ENCODE measurements around the gene TRIM41.

Gene TRIM41

DNA sequence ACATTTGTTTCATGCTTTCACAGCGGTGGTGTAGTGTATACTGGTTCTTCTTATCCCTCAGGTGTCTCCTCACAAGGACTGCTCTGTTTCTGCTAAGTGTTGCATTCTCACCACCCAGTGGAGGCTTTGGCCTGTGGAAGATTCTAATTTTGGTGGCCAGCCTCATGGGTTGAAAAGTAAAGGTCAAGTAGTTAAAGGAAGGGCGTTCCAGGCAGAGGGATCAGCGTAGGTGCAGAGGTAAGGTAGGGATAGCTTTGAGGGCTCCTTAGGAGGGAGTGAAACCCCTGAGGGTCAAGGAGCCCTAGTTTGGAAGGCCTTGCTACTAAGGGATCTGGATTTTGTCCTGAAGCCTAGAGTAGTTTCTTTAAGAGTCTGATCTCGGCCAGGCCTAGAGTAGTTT is 25.2 kb downstream of the TRIM41 start:
- Histone ChIP-seq H3K4me3 (ENCODE audit: low read length) (peak overlapping the region; percentile 98), H3K27me3 (replicated peaks; ENCODE audit: control insufficient read depth, insufficient read depth, low read length) (no peaks in the 10 kb centered on the region), H3K9ac (ENCODE audit: low read length) (peak overlapping the region; percentile 99), H3K9me3 (ENCODE audit: control insufficient read depth, low read length) (no peaks in the 10 kb centered on the region), H3K36me3 (ENCODE audit: control insufficient read depth, insufficient read depth, low read length, severe bottlenecking) (peaks cover 18% of the 10 kb centered on the region), H3K4me1 (ENCODE audit: control insufficient read depth, insufficient read depth, low read length) (peaks cover 59% of the 10 kb centered on the region)
- no peak for DNase-seq (ENCODE audit: low read depth)

DNA sequence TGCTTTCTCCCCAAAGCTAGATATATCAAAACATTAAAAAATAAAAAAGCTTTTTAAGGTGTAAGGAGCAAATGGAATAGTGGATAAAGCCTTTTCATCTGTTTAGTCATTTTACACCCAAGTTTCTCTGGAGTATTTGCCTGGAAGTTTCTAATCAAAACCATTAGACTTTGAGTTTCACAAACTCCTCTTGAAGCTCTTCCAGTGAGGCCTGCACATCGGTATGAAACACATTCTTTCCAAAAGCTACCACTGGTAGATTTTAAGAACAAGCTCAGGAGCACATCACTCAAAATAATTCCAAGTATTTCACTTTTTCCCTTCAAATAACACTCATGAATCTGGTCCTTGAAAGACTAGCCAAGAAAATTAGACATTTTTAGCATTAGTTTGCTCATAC is 32.2 kb downstream of the TRIM41 start:
- peak overlapping the region; percentile 35 for H3K4me3 ChIP-seq (ENCODE audit: low read length)
- H3K9ac ChIP-seq (ENCODE audit: low read length), result peak overlapping the region; percentile 61
- peaks cover 30% of the 10 kb centered on the region for H3K36me3 ChIP-seq (ENCODE audit: control insufficient read depth, insufficient read depth, low read length, severe bottlenecking)
- no peaks in the 10 kb centered on the region for H3K27me3 ChIP-seq (replicated peaks; ENCODE audit: control insufficient read depth, insufficient read depth, low read length)
- H3K4me1 ChIP-seq (ENCODE audit: control insufficient read depth, insufficient read depth, low read length), result peaks cover 88% of the 10 kb centered on the region
- DNase-seq (ENCODE audit: low read depth), result peak; percentile 50
- no peaks in the 10 kb centered on the region for H3K9me3 ChIP-seq (ENCODE audit: control insufficient read depth, low read length)

DNA sequence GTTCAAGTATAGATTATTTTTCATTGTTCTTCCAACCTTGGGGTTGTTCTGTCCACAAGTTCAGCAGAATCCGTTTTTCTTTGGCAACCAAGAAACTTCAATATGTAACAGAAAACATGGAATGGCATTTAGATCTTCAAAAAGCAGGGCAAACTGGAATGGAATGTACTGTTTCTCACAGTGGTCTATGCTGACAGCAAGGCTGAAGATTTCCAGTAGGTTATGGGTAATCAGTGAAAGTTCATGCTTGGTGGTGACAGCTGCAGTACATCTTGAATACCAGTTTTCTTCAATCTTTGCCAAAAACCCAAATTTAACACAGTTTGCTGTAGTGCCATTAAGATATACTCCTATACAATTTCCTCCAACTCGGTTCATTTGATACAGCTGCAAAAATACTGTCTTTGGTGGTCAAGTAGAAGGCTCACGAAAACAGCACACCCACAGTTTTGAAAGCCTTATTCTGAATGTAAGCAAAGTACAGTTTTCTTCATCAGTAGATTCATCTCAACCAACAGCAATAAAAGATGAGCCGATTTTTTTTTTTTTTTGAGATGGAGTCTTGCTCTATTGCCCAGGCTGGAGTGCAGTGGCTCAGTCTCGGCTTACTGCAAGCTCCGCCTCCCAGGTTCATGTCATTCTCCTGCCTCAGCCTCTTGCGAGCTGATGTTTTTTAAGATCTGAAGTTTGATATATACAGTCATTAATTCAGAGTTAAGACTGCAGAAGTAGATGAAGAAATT is 32.9 kb downstream of the TRIM41 start:
- H3K9ac ChIP-seq (ENCODE audit: low read length), result peak overlapping the region; percentile 61
- H3K36me3 ChIP-seq (ENCODE audit: control insufficient read depth, insufficient read depth, low read length, severe bottlenecking), result peaks cover 30% of the 10 kb centered on the region
- no peaks in the 10 kb centered on the region for H3K9me3 ChIP-seq (ENCODE audit: control insufficient read depth, low read length)
- H3K4me1 ChIP-seq (ENCODE audit: control insufficient read depth, insufficient read depth, low read length), result peaks cover 86% of the 10 kb centered on the region
- H3K4me3 ChIP-seq (ENCODE audit: low read length), result peak overlapping the region; percentile 35
- no peaks in the 10 kb centered on the region for H3K27me3 ChIP-seq (replicated peaks; ENCODE audit: control insufficient read depth, insufficient read depth, low read length)
- DNase-seq (ENCODE audit: low read depth), result no peak

DNA sequence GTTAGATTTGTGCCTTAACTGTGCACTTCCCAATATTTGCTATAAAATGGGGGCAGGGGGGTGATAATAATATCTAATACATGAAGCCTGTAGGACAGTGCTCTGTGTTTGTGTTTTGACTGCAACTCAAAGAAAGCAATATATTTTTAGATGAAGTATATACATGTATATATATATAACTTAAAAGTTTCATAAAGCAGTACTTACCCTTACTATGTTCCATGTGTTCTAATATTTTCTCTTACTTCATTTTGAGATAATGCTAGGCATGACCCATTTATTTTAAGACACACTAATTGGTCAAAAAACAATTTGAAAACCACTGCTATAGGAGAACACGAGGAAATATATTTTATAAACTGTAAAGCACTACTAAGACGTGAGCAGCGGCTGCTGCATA is 35.5 kb downstream of the TRIM41 start:
- H3K9me3 ChIP-seq (ENCODE audit: control insufficient read depth, low read length), result no peaks in the 10 kb centered on the region
- peak overlapping the region; percentile 99 for H3K9ac ChIP-seq (ENCODE audit: low read length)
- no peaks in the 10 kb centered on the region for H3K27me3 ChIP-seq (replicated peaks; ENCODE audit: control insufficient read depth, insufficient read depth, low read length)
- peaks cover 17% of the 10 kb centered on the region for H3K36me3 ChIP-seq (ENCODE audit: control insufficient read depth, insufficient read depth, low read length, severe bottlenecking)
- H3K4me3 ChIP-seq (ENCODE audit: low read length), result peak overlapping the region; percentile 96
- DNase-seq (ENCODE audit: low read depth), result no peak
- H3K4me1 ChIP-seq (ENCODE audit: control insufficient read depth, insufficient read depth, low read length), result peaks cover 69% of the 10 kb centered on the region

DNA sequence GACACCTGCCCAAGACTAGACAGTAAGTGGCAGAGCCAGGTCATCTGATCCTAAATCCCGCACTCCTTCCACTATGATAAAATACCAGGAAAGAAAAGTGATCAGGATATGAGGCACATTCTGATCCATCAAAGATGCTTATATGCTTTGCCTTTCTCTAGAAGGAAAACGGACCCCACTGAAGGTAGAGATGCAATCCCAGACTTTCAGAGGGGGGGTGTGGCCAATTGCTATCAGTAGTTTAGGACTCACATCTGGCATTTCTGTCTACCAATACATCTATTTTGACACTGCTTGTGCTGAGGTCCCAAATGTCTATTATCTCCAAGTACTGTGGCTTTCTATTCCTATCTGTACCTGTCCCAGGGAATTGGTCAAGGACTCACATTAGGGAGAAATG is 36.2 kb downstream of the TRIM41 start:
- no peaks in the 10 kb centered on the region for H3K9me3 ChIP-seq (ENCODE audit: control insufficient read depth, low read length)
- peaks cover 19% of the 10 kb centered on the region for H3K36me3 ChIP-seq (ENCODE audit: control insufficient read depth, insufficient read depth, low read length, severe bottlenecking)
- peak overlapping the region; percentile 99 for H3K9ac ChIP-seq (ENCODE audit: low read length)
- no peak for DNase-seq (ENCODE audit: low read depth)
- H3K4me3 ChIP-seq (ENCODE audit: low read length), result peak overlapping the region; percentile 96
- peaks cover 64% of the 10 kb centered on the region for H3K4me1 ChIP-seq (ENCODE audit: control insufficient read depth, insufficient read depth, low read length)
- H3K27me3 ChIP-seq (replicated peaks; ENCODE audit: control insufficient read depth, insufficient read depth, low read length), result no peaks in the 10 kb centered on the region

DNA sequence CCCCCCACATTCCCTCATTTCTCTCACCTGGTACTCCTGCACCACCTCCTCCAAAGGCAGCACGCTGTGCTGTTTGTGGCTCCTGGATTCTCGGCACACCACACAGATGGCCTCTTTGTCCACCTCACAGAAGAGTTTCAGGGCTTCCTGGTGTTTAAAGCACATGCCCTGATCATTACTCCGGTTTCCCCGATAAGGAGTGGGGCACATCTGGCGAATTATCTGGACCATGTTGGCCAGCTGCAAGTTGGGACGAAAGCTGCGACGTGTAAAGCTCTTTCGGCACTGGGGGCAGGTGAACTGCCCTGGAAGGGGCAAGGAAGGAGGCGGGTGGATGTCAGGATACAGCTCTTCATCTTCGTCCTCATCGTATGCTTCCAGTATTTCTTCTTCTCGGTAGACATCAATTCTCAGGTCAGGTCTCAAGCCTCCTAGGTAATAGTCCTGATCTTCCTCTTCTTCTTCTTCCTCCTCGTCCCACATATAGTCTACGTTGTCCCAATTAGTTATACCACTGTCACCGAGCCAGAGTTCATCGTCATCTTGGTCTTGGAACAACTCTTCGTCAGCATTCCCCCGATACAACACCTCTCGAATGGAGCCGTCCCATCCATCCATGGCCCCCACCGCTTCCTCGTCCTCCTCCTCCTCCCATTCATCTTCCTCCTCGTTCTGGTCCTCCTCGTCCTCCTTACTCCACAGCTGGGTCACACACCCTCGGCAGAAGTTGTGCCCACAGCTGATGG is 37.1 kb downstream of the TRIM41 start:
- peak; percentile 42 for DNase-seq (ENCODE audit: low read depth)
- peak overlapping the region; percentile 99 for H3K9ac ChIP-seq (ENCODE audit: low read length)
- H3K9me3 ChIP-seq (ENCODE audit: control insufficient read depth, low read length), result no peaks in the 10 kb centered on the region
- peaks cover 56% of the 10 kb centered on the region for H3K4me1 ChIP-seq (ENCODE audit: control insufficient read depth, insufficient read depth, low read length)
- no peaks in the 10 kb centered on the region for H3K27me3 ChIP-seq (replicated peaks; ENCODE audit: control insufficient read depth, insufficient read depth, low read length)
- H3K36me3 ChIP-seq (ENCODE audit: control insufficient read depth, insufficient read depth, low read length, severe bottlenecking), result peaks cover 14% of the 10 kb centered on the region
- H3K4me3 ChIP-seq (ENCODE audit: low read length), result peak overlapping the region; percentile 96

DNA sequence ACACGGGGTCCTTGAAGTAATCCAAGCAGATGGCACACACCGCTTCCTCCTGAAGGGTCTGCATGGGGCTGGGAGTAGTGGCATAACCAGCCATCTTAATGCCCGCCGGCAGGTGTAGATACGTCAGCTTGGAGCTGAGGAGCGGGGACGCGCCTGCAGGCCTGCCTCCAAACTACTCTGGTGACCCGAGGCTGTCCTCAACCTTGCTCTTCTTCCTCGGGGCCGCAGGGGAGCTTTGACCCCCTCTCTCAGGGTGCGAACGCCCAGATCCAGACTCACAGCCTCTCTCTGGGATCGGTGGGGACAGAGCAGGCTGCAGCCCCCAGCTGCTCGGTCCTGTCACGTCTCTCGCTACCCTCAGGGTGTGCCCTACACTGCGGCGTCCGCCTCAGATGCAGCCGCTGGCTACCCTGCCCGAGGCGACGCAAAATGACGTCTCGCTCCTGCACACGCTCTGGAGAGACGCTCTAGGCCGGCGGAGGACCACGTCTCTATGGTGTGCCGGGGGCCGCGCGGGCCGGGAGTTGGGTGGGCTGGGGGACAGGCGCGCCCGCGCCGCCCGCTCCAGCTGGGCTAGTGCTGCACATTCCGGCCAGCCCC is 37.7 kb downstream of the TRIM41 start, which contains the start of gene TRIM52:
Gene TRIM52, minus strand, starts transcription at position 424 of the 600 bp plus-strand sequence. Its CDS starts 330 bp downstream, at position 94.
- DNase-seq (ENCODE audit: low read depth), result peak; percentile 95
- H3K27me3 ChIP-seq (replicated peaks; ENCODE audit: control insufficient read depth, insufficient read depth, low read length), result no peaks in the 10 kb centered on the region
- peaks cover 14% of the 10 kb centered on the region for H3K36me3 ChIP-seq (ENCODE audit: control insufficient read depth, insufficient read depth, low read length, severe bottlenecking)
- peak within 1 kb of the TSS; percentile 96 for H3K4me3 ChIP-seq (ENCODE audit: low read length)
- H3K9ac ChIP-seq (ENCODE audit: low read length), result peak within 1 kb of the TSS; percentile 99
- peaks cover 49% of the 10 kb centered on the region for H3K4me1 ChIP-seq (ENCODE audit: control insufficient read depth, insufficient read depth, low read length)
- H3K9me3 ChIP-seq (ENCODE audit: control insufficient read depth, low read length), result no peaks in the 10 kb centered on the region

DNA sequence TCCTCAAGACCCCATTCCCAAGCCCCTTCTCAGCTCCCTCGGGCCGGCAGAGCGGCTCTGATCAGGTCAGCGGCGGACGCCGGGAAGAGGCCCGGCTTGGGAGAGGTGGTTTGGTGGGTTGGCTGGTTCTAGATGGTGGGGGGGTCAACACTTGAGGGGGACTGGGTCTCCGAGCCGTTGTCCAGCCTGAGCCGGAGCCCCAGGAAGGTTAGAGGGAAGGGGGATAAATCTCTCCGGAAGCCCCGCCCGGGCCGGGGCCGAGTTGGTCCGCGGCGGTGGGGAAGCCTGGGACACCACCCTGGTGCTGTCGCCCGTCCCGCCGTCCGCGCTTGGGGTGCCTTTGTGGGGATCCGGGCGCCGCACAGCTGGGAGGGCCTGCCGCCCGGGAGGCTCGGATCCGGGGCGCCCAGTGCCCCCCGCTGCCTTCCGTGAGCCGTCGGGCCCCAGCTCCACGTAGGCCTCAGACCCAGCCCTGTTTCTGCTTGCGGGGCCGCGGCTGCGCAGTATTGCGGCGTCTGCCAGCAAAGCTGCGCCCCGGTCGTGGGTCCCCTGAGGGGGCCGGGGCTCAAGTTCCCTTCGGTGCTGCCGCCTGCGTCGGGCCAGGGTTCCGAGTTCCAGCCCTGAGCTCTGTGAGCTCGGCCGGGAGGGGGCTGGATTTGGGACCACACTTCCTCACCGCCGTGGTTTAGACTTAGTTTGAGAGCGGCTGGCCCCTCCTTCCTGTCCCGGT is 38.4 kb downstream of the TRIM41 start:
- Histone ChIP-seq H3K36me3 (ENCODE audit: control insufficient read depth, insufficient read depth, low read length, severe bottlenecking) (peaks cover 14% of the 10 kb centered on the region), H3K27me3 (replicated peaks; ENCODE audit: control insufficient read depth, insufficient read depth, low read length) (no peaks in the 10 kb centered on the region), H3K9ac (ENCODE audit: low read length) (peak overlapping the region; percentile 99), H3K9me3 (ENCODE audit: control insufficient read depth, low read length) (no peaks in the 10 kb centered on the region), H3K4me1 (ENCODE audit: control insufficient read depth, insufficient read depth, low read length) (peaks cover 42% of the 10 kb centered on the region), H3K4me3 (ENCODE audit: low read length) (peak overlapping the region; percentile 96)
- DNase-seq (ENCODE audit: low read depth), result peak; percentile 84

DNA sequence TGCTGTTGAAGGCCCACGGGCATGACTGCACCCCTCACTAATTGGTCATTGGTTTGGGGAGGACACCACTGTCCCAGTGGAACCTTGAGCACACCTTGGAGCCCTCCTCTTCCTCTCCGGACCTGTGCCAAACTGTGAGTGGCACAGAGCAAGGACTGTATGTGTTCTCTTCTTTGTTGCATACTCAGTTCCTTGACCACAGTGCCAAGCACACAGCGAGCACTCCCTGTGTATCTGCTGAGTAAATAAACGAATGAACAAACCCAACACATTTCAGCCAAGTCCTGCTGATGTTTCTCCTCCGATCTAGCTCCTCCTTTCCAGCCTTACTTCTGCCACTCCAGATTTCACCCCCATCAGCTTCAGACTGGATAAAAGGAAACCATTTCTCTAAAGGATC is 40.6 kb downstream of the TRIM41 start:
- no peak overlapping the region for H3K4me3 ChIP-seq (ENCODE audit: low read length)
- no peaks in the 10 kb centered on the region for H3K27me3 ChIP-seq (replicated peaks; ENCODE audit: control insufficient read depth, insufficient read depth, low read length)
- DNase-seq (ENCODE audit: low read depth), result no peak
- no peaks in the 10 kb centered on the region for H3K9me3 ChIP-seq (ENCODE audit: control insufficient read depth, low read length)
- H3K9ac ChIP-seq (ENCODE audit: low read length), result no peak overlapping the region
- H3K36me3 ChIP-seq (ENCODE audit: control insufficient read depth, insufficient read depth, low read length, severe bottlenecking), result peaks cover 9% of the 10 kb centered on the region
- peaks cover 23% of the 10 kb centered on the region for H3K4me1 ChIP-seq (ENCODE audit: control insufficient read depth, insufficient read depth, low read length)

DNA sequence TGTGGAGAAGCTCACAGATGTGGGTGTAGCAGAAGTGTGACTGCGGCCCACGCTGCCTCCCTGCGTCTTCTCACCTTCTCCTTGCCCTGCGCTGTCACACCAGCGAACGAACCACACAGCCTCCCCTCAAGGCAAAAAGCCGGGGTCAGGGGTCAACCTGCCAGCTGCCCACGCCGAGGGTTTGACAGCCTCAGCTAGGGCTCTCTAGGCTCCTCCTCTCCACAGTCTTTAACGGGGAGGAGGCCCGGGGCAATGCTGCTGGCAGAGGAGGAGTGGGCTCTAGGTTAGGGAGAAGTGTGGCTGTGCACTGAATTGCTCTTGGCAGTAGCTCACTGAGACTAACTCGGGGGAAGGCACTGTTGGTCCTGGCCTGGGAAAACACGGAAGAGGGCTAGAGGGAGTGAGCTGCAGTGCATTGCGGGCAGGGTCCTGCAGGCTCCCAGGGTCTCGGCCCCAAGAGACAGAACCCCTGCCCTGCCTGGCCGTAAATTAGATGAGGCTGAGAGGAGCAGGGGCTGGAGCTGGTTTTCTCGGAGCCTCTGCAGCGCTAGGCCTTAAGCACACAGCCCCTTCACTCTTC is 42.1 kb downstream of the TRIM41 start:
- DNase-seq (ENCODE audit: low read depth), result no peak
- peaks cover 9% of the 10 kb centered on the region for H3K4me1 ChIP-seq (ENCODE audit: control insufficient read depth, insufficient read depth, low read length)
- no peak overlapping the region for H3K9ac ChIP-seq (ENCODE audit: low read length)
- peaks cover 9% of the 10 kb centered on the region for H3K36me3 ChIP-seq (ENCODE audit: control insufficient read depth, insufficient read depth, low read length, severe bottlenecking)
- no peaks in the 10 kb centered on the region for H3K27me3 ChIP-seq (replicated peaks; ENCODE audit: control insufficient read depth, insufficient read depth, low read length)
- H3K4me3 ChIP-seq (ENCODE audit: low read length), result no peak overlapping the region
- no peaks in the 10 kb centered on the region for H3K9me3 ChIP-seq (ENCODE audit: control insufficient read depth, low read length)

Data from adipocyte (in vitro differentiated cells).